HepG2 (cell line): ENCODE results near the gene FAM177B. TPM values are rescaled to one million over a fixed set of nuclear protein-coding genes. Genes with fewer than 3 reads are reported as not detected.

Experiments used
- ATAC-seq: fragments of 200-7000 bp; cut with Tn5 transposase; 3 replicates; pipeline ENCODE4 v1.9.1; 2020; ENCODE audit warnings: mild to moderate bottlenecking, moderate library complexity
- BruUV-seq: library from RNA; stranded (reverse); fragments of 400-500 nt; replicated peaks from 2 replicates; lab custom pipeline; 2021; lab: Mats Ljungman, UMichigan
- CTCF ChIA-PET: fragments of 300-600 bp; formaldehyde crosslinking; extraction: SDS; loops from one replicate; lab custom pipeline; 2021; ENCODE audit warnings: low total read pairs, inconsistent platforms, low intra/inter-chr PET ratio; lab: Yijun Ruan, JAX
- POLR2A ChIA-PET: fragments of 350-600 bp; sonication (Branson Sonifier 250); formaldehyde crosslinking; loops from one replicate; lab custom pipeline; 2020; ENCODE audit warnings: antibody characterized with exemption, inconsistent platforms; lab: Yijun Ruan, JAX
- DNase-seq: peaks from one replicate; pipeline ENCODE4 v3.0.0-alpha.2; 2015; ENCODE audit warnings: low spot score
- FAIRE-seq: peaks from 3 replicates; lab custom pipeline; 2011; peaks lifted over from hg19 to GRCh38; lab: Jason Lieb, UNC
- H2AFZ ChIP-seq: one replicate; pipeline ENCODE4 v1.6.1; 2011; ENCODE audit warnings: low read length, inconsistent platforms
- H3K27ac ChIP-seq: fragments of 300-600 bp; 3 replicates; pipeline ENCODE4 v1.8.0; 2011; ENCODE audit warnings: mixed run types, mild to moderate bottlenecking, mixed read lengths, low read length, inconsistent platforms; ENCODE audit not compliant: insufficient read depth; ENCODE audit errors: extremely low read length
- H3K27me3 ChIP-seq, 2 experiments: fragments of 200-600 bp in 1 of 2; 2 replicates in 1 of 2; 3 replicates in 1 of 2; pipeline versions ENCODE4 v1.6.0 to v1.8.0; 2011; ENCODE audit warnings: low read length in 2 of 2, mild to moderate bottlenecking in 2 of 2, moderate library complexity in 2 of 2, inconsistent platforms in 1 of 2; ENCODE audit not compliant: insufficient read depth in 2 of 2, control insufficient read depth in 1 of 2
- H3K36me3 ChIP-seq, 2 experiments: fragments of 200-600 bp in 1 of 2; replicated peaks in 1 of 2; 2 replicates in 1 of 2; 3 replicates in 1 of 2; pipeline versions ENCODE4 v1.5.1 to v1.8.0; 2011; ENCODE audit warnings: low read length in 2 of 2, inconsistent platforms in 1 of 2; ENCODE audit not compliant: insufficient read depth in 2 of 2, control insufficient read depth in 1 of 2
- H3K4me1 ChIP-seq: 2 replicates; pipeline ENCODE4 v1.5.1; 2012; ENCODE audit warnings: low read length, inconsistent platforms; ENCODE audit not compliant: insufficient read depth
- H3K4me2 ChIP-seq: 2 replicates; pipeline ENCODE4 v1.6.0; 2011; ENCODE audit warnings: low read depth, low read length, inconsistent platforms
- H3K4me3 ChIP-seq, 3 experiments: fragments of 200-600 bp in 1 of 3; sonication (generic), shearing (Covaris generic) in 1 of 3; replicated peaks in 1 of 3; 2 replicates each; pipeline ENCODE4 v1.5.1; 2011 to 2016; ENCODE audit warnings: low read length in 3 of 3, inconsistent platforms in 2 of 3, low read depth in 2 of 3, mild to moderate bottlenecking in 2 of 3, control low read depth in 1 of 3, mixed read lengths in 1 of 3; ENCODE audit not compliant: insufficient read depth in 1 of 3
- H3K79me2 ChIP-seq: one replicate; pipeline ENCODE4 v1.6.1; 2011; ENCODE audit warnings: low read length, inconsistent platforms; ENCODE audit not compliant: insufficient read depth
- H3K9ac ChIP-seq: 2 replicates; pipeline ENCODE4 v1.6.0; 2011; ENCODE audit warnings: mild to moderate bottlenecking, low read depth, low read length, inconsistent platforms; ENCODE audit not compliant: insufficient read depth
- H3K9me3 ChIP-seq: 2 replicates; pipeline ENCODE4 v1.5.1; 2012; ENCODE audit warnings: mild to moderate bottlenecking, low read length
- H4K20me1 ChIP-seq: 2 replicates; pipeline ENCODE4 v1.6.0; 2011; ENCODE audit warnings: inconsistent platforms, mild to moderate bottlenecking, low read length, moderate library complexity; ENCODE audit not compliant: insufficient read depth
- CBFB ChIP-seq: sonication (generic); formaldehyde crosslinking; IDR thresholded peaks from 2 replicates; pipeline ENCODE4 v1.4.0; 2020; ENCODE audit warnings: missing genetic modification reagents
- EEA1 ChIP-seq: sonication (generic); formaldehyde crosslinking; IDR thresholded peaks from 2 replicates; pipeline ENCODE4 v1.5.1; 2020; ENCODE audit warnings: mild to moderate bottlenecking, missing genetic modification reagents, borderline replicate concordance
- ETV5 ChIP-seq: IDR thresholded peaks from 2 replicates; pipeline ENCODE4 v1.6.1; 2018; ENCODE audit warnings: missing biosample characterization, missing genetic modification reagents, inconsistent platforms, borderline replicate concordance
- GZF1 ChIP-seq: sonication (generic); formaldehyde crosslinking; IDR thresholded peaks from 2 replicates; pipeline ENCODE4 v1.5.1; 2020; ENCODE audit warnings: mild to moderate bottlenecking, missing genetic modification reagents
- IKZF1 ChIP-seq: fragments of 450-650 bp; IDR thresholded peaks from 2 replicates; pipeline ENCODE4 v1.7.1; 2016
- MEIS2 ChIP-seq: sonication (generic); formaldehyde crosslinking; IDR thresholded peaks from 2 replicates; pipeline ENCODE4 v1.9.0; 2021; ENCODE audit warnings: mild to moderate bottlenecking, missing genetic modification reagents
- TARDBP ChIP-seq: sonication (generic); formaldehyde crosslinking; IDR thresholded peaks from 2 replicates; pipeline ENCODE4 v1.8.0; 2022; ENCODE audit warnings: mild to moderate bottlenecking, missing genetic modification reagents
- ZNF30 ChIP-seq: sonication (generic); formaldehyde crosslinking; IDR thresholded peaks from 2 replicates; pipeline ENCODE4 v1.5.0; 2020; ENCODE audit warnings: mild to moderate bottlenecking, missing genetic modification reagents
- ZNF460 ChIP-seq: sonication (generic); formaldehyde crosslinking; IDR thresholded peaks from 2 replicates; pipeline ENCODE4 v1.5.1; 2020; ENCODE audit warnings: missing genetic modification reagents, mild to moderate bottlenecking, borderline replicate concordance
- WGBS: methylation state at CpG from one replicate; pipeline ENCODE4 v1.1.6; 2017; ENCODE audit warnings: low lambda C conversion rate; 5-methylcytosine and 5-hydroxymethylcytosine counted together
- in situ Hi-C: cut with HindIII; loops from 2 replicates; pipeline ENCODE4 v1.10.0; 2017; ENCODE audit warnings: low pct_unique_long_range_greater_than_20kb; ENCODE audit not compliant: extremely low pct_ligation_motif_present
- intact Hi-C: fragments of 100-400 bp; cut with micrococcal nuclease; formaldehyde crosslinking; loops from one replicate; pipeline ENCODE4 v1.10.0; 2022; ENCODE audit not compliant: unreplicated experiment
- polyA plus RNA-seq, 8 experiments: library from polyadenylated mRNA; depleted of rRNA in 3 of 8; stranded (reverse) in 7 of 8; unstranded in 1 of 8; fragments of >200 nt; fragmentation: Illumina TruSeq in 4 of 8; extraction: Trizol in 4 of 8; gene quantifications; 2 replicates each; pipeline versions ENCODE4 v1.2.1 to v1.2.3, GENCODE V29; 2011 to 2016; ENCODE audit warnings: low read depth in 4 of 8, missing spikeins in 1 of 8, mixed read lengths in 1 of 8; ENCODE audit not compliant: insufficient read depth in 1 of 8
- total RNA-seq, 5 experiments: library from RNA; depleted of rRNA; stranded (reverse); fragments of >200 nt; fragmentation: Illumina TruSeq; extraction: Trizol; gene quantifications; 2 replicates each; pipeline ENCODE4 v1.2.3, GENCODE V29; 2016; ENCODE audit warnings: low read depth in 1 of 5
- TF ChIP-seq, protein P1 (sequence below): sonication (generic); formaldehyde crosslinking; IDR thresholded peaks from 2 replicates; pipeline ENCODE4 v1.8.1; 2023; ENCODE audit warnings: mild to moderate bottlenecking, inconsistent platforms, moderate library complexity, missing genetic modification reagents, borderline replicate concordance
- TF ChIP-seq, protein P2 (sequence below): IDR thresholded peaks from 2 replicates; pipeline ENCODE4 v1.6.1; 2016; ENCODE audit warnings: mild to moderate bottlenecking, missing biosample characterization, missing genetic modification reagents
- TF ChIP-seq, protein P3 (sequence below): IDR thresholded peaks from 2 replicates; pipeline ENCODE4 v1.6.1; 2012; ENCODE audit warnings: low read depth, low read length, improper control_type of control experiment
- TF ChIP-seq, protein P4 (sequence below): sonication (generic); formaldehyde crosslinking; IDR thresholded peaks from 2 replicates; pipeline ENCODE4 v1.4.0; 2020; ENCODE audit warnings: missing genetic modification reagents
- TF ChIP-seq, protein P5 (sequence below): sonication (generic); formaldehyde crosslinking; IDR thresholded peaks from 2 replicates; pipeline ENCODE4 v1.5.1; 2020; ENCODE audit warnings: missing genetic modification reagents, mild to moderate bottlenecking, borderline replicate concordance
- TF ChIP-seq, protein P6 (sequence below): sonication (generic); formaldehyde crosslinking; IDR thresholded peaks from 2 replicates; pipeline ENCODE4 v1.4.0; 2020; ENCODE audit warnings: mild to moderate bottlenecking, missing genetic modification reagents
- TF ChIP-seq, protein P7 (sequence below): sonication (generic); formaldehyde crosslinking; IDR thresholded peaks from 2 replicates; pipeline ENCODE4 v1.8.0; 2023; ENCODE audit warnings: mild to moderate bottlenecking, missing genetic modification reagents

FAM177B gene
- total and polyA plus RNA-seq, 2 of the 13 experiments (the other 11 are each of a cell fraction or from before 2014, with no cell fraction given): 0.05 TPM; not detected in 1

DNA sequence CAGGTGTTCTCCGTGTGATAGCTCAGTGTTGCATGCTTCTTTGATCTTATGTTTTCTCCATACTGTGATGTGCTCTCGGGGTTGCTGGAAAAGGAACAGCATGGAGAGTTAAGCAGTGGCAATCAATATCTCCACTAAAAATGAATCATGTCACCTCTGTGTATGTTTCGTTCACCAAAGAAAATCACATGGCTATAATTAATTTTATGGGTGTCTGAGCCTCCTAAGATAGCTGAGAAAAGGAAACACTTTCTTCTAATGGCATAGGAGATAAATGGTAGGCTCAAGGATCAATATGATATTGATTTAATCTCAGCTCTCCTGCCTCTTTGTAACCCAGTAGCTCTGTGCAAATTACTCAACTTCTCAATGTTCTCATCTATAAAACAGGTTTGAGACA is 14.3 kb downstream of the FAM177B start:
- no TSS peak for BruUV-seq
- no peaks in the 10 kb centered on the region for H4K20me1 ChIP-seq
- H3K4me1 ChIP-seq: no peaks in the 10 kb centered on the region
- H3K4me3 ChIP-seq: no peak overlapping the region
- H3K9me3 ChIP-seq: no peaks in the 10 kb centered on the region
- peaks cover 1 to 11% of the 10 kb centered on the region in 2 experiments; a peak in 3 of 5 replicates for H3K27me3 ChIP-seq
- no peak for ATAC-seq
- ChIA-PET POLR2A (no interaction called here), CTCF (no interaction called here)
- H2AFZ ChIP-seq: no peak overlapping the region
- DNase-seq: no peak
- intact Hi-C loops (no loop called here), in situ Hi-C loops (no loop called here)
- H3K36me3 ChIP-seq: no peaks in the 10 kb centered on the region
- no peak overlapping the region for H3K9ac ChIP-seq
- H3K27ac ChIP-seq: no peak overlapping the region
- 3% methylated on average over 3 of the region's 3 CpGs for WGBS
- no peak for FAIRE-seq
- no peak overlapping the region for H3K4me2 ChIP-seq
- no peaks in the 10 kb centered on the region for H3K79me2 ChIP-seq
- TF ChIP-seq, protein P1, sequence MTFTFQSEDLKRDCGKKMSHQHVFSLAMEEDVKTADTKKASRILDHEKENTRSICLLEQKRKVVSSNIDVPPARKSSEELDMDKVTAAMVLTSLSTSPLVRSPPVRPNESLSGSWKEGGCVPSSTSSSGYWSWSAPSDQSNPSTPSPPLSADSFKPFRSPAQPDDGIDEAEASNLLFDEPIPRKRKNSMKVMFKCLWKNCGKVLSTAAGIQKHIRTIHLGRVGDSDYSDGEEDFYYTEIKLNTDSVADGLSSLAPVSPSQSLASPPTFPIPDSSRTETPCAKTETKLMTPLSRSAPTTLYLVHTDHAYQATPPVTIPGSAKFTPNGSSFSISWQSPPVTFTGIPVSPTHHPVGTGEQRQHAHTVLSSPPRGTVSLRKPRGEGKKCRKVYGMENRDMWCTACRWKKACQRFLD (CRISPR knock-in tag): no peak
- TF ChIP-seq TARDBP (CRISPR knock-in tag) (no peak), CBFB (CRISPR knock-in tag) (no peak), IKZF1 (no peak), GZF1 (CRISPR knock-in tag) (no peak), ETV5 (CRISPR knock-in tag) (no peak), ZNF460 (CRISPR knock-in tag) (no peak), EEA1 (CRISPR knock-in tag) (no peak), MEIS2 (CRISPR knock-in tag) (no peak), ZNF30 (CRISPR knock-in tag) (no peak)
- TF ChIP-seq, protein P2, sequence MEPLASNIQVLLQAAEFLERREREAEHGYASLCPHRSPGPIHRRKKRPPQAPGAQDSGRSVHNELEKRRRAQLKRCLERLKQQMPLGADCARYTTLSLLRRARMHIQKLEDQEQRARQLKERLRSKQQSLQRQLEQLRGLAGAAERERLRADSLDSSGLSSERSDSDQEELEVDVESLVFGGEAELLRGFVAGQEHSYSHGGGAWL (CRISPR knock-in tag): no peak
- TF ChIP-seq, protein P3, sequence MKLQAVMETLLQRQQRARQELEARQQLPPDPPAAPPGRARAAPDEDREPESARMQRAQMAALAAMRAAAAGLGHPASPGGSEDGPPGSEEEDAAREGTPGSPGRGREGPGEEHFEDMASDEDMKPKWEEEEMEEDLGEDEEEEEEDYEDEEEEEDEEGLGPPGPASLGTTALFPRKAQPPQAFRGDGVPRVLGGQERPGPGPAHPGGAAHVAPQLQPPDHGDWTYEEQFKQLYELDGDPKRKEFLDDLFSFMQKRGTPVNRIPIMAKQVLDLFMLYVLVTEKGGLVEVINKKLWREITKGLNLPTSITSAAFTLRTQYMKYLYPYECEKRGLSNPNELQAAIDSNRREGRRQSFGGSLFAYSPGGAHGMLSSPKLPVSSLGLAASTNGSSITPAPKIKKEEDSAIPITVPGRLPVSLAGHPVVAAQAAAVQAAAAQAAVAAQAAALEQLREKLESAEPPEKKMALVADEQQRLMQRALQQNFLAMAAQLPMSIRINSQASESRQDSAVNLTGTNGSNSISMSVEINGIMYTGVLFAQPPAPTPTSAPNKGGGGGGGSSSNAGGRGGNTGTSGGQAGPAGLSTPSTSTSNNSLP: no peak
- TF ChIP-seq, protein P4, sequence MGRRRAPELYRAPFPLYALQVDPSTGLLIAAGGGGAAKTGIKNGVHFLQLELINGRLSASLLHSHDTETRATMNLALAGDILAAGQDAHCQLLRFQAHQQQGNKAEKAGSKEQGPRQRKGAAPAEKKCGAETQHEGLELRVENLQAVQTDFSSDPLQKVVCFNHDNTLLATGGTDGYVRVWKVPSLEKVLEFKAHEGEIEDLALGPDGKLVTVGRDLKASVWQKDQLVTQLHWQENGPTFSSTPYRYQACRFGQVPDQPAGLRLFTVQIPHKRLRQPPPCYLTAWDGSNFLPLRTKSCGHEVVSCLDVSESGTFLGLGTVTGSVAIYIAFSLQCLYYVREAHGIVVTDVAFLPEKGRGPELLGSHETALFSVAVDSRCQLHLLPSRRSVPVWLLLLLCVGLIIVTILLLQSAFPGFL (CRISPR knock-in tag): no peak
- TF ChIP-seq, protein P5, sequence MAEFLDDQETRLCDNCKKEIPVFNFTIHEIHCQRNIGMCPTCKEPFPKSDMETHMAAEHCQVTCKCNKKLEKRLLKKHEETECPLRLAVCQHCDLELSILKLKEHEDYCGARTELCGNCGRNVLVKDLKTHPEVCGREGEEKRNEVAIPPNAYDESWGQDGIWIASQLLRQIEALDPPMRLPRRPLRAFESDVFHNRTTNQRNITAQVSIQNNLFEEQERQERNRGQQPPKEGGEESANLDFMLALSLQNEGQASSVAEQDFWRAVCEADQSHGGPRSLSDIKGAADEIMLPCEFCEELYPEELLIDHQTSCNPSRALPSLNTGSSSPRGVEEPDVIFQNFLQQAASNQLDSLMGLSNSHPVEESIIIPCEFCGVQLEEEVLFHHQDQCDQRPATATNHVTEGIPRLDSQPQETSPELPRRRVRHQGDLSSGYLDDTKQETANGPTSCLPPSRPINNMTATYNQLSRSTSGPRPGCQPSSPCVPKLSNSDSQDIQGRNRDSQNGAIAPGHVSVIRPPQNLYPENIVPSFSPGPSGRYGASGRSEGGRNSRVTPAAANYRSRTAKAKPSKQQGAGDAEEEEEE (CRISPR knock-in tag): no peak
- TF ChIP-seq, protein P6, sequence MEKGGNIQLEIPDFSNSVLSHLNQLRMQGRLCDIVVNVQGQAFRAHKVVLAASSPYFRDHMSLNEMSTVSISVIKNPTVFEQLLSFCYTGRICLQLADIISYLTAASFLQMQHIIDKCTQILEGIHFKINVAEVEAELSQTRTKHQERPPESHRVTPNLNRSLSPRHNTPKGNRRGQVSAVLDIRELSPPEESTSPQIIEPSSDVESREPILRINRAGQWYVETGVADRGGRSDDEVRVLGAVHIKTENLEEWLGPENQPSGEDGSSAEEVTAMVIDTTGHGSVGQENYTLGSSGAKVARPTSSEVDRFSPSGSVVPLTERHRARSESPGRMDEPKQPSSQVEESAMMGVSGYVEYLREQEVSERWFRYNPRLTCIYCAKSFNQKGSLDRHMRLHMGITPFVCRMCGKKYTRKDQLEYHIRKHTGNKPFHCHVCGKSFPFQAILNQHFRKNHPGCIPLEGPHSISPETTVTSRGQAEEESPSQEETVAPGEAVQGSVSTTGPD (CRISPR knock-in tag): no peak
- TF ChIP-seq, protein P7, sequence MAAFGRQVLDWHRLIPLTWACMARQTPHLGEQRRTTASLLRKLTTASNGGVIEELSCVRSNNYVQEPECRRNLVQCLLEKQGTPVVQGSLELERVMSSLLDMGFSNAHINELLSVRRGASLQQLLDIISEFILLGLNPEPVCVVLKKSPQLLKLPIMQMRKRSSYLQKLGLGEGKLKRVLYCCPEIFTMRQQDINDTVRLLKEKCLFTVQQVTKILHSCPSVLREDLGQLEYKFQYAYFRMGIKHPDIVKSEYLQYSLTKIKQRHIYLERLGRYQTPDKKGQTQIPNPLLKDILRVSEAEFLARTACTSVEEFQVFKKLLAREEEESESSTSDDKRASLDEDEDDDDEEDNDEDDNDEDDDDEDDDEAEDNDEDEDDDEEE (CRISPR knock-in tag): no peak
